GM23338 (cell line): ENCODE data around the gene NDC80. TPM values are rescaled to one million over a fixed set of nuclear protein-coding genes. Genes with fewer than 3 reads are reported as not detected.

Experiments
- ATAC-seq: fragments of 200-7000 bp; cut with Tn5 transposase; 3 replicates; pipeline ENCODE4 v1.9.1; 2020
- DNase-seq: peaks from one replicate; pipeline ENCODE4 v3.0.0-alpha.2; 2015; ENCODE audit warnings: low spot score
- H2AFZ ChIP-seq: fragments of 200-600 bp; sonication (generic); 2 replicates; pipeline ENCODE4 v1.8.0; 2016; ENCODE audit warnings: antibody characterized with exemption, mild to moderate bottlenecking, moderate library complexity
- H3F3A ChIP-seq: fragments of 200-600 bp; sonication (generic); replicated peaks from 2 replicates; pipeline ENCODE4 v1.8.0; 2017; ENCODE audit warnings: antibody characterized with exemption, mixed run types, low read depth
- H3K27ac ChIP-seq: fragments of 200-600 bp; sonication (generic); 2 replicates; pipeline ENCODE4 v1.6.1; 2016; ENCODE audit warnings: low read depth
- H3K27me3 ChIP-seq: fragments of 200-600 bp; sonication (generic); 2 replicates; pipeline ENCODE4 v1.8.0; 2016; ENCODE audit warnings: mild to moderate bottlenecking, mixed run types, moderate library complexity; ENCODE audit not compliant: insufficient read depth
- H3K36me3 ChIP-seq: fragments of 200-600 bp; sonication (generic); 2 replicates; pipeline ENCODE4 v1.8.0; 2016; ENCODE audit warnings: mild to moderate bottlenecking; ENCODE audit not compliant: insufficient read depth
- H3K4me1 ChIP-seq: fragments of 200-600 bp; sonication (generic); 2 replicates; pipeline ENCODE4 v1.8.0; 2016; ENCODE audit warnings: mild to moderate bottlenecking, moderate library complexity; ENCODE audit not compliant: insufficient read depth
- H3K4me2 ChIP-seq: fragments of 200-600 bp; sonication (generic); 2 replicates; pipeline ENCODE4 v1.7.1; 2017; ENCODE audit warnings: mixed run types
- H3K4me3 ChIP-seq: fragments of 200-600 bp; sonication (generic); 2 replicates; pipeline ENCODE4 v1.6.1; 2016; ENCODE audit warnings: mixed run types
- H3K79me2 ChIP-seq: fragments of 200-600 bp; sonication (generic); replicated peaks from 2 replicates; pipeline ENCODE4 v1.8.0; 2017; ENCODE audit warnings: mild to moderate bottlenecking; ENCODE audit not compliant: insufficient read depth
- H3K9me2 ChIP-seq: fragments of 200-600 bp; sonication (generic); 2 replicates; pipeline ENCODE4 v1.8.0; 2017; ENCODE audit not compliant: insufficient read depth
- H4K20me1 ChIP-seq: fragments of 200-600 bp; sonication (generic); replicated peaks from 2 replicates; pipeline ENCODE4 v1.8.0; 2017; ENCODE audit warnings: mild to moderate bottlenecking; ENCODE audit not compliant: insufficient read depth
- H3K27ac Mint-ChIP-seq: 2 replicates; pipeline ENCODE4 v1.8.0; 2020; ENCODE audit warnings: inconsistent platforms, mild to moderate bottlenecking, moderate library complexity, mixed read lengths
- H3K27me3 Mint-ChIP-seq: 3 replicates; pipeline ENCODE4 v1.8.0; 2022; ENCODE audit warnings: low read depth, mild to moderate bottlenecking, moderate library complexity, mixed read lengths, inconsistent platforms; ENCODE audit not compliant: insufficient read depth, poor library complexity
- H3K36me3 Mint-ChIP-seq: 3 replicates; pipeline ENCODE4 v1.8.0; 2021; ENCODE audit warnings: low read depth, mild to moderate bottlenecking, inconsistent platforms, moderate library complexity, mixed read lengths
- H3K4me1 Mint-ChIP-seq: 3 replicates; pipeline ENCODE4 v1.8.0; 2020; ENCODE audit warnings: mild to moderate bottlenecking, inconsistent platforms, mixed read lengths
- H3K4me3 Mint-ChIP-seq: 3 replicates; pipeline ENCODE4 v1.8.0; 2021; ENCODE audit warnings: moderate library complexity, mild to moderate bottlenecking, inconsistent platforms, mixed read lengths
- H3K9me3 Mint-ChIP-seq: 3 replicates; pipeline ENCODE4 v1.8.0; 2020; ENCODE audit warnings: moderate library complexity, mild to moderate bottlenecking, inconsistent platforms, mixed read lengths
- CREB1 ChIP-seq: fragments of 250-450 bp; sonication (Bioruptor Pico); IDR thresholded peaks from 2 replicates; pipeline ENCODE4 v1.5.0; 2020; ENCODE audit warnings: low read depth, mild to moderate bottlenecking, moderate library complexity
- EZH2 ChIP-seq: fragments of 200-600 bp; sonication (generic); IDR thresholded peaks from one replicate; pipeline ENCODE4 v1.8.0; 2017; ENCODE audit warnings: antibody characterized with exemption, mild to moderate bottlenecking, low read depth; ENCODE audit not compliant: unreplicated experiment
- EZH2phosphoT487 ChIP-seq: fragments of 200-600 bp; sonication (generic); IDR thresholded peaks from one replicate; pipeline ENCODE4 v1.8.1; 2018; ENCODE audit warnings: antibody characterized with exemption; ENCODE audit not compliant: unreplicated experiment
- JUNB ChIP-seq: IDR thresholded peaks from one replicate; pipeline ENCODE4 v1.6.1; 2016; ENCODE audit warnings: antibody characterized with exemption; ENCODE audit not compliant: unreplicated experiment
- NANOG ChIP-seq: IDR thresholded peaks from 2 replicates; pipeline ENCODE4 v1.6.1; 2016; ENCODE audit warnings: antibody characterized with exemption, borderline replicate concordance
- POLR2AphosphoS5 ChIP-seq: IDR thresholded peaks from 2 replicates; pipeline ENCODE4 v1.6.1; 2016; ENCODE audit warnings: antibody characterized with exemption, low read depth
- STAT1 ChIP-seq: IDR thresholded peaks from one replicate; pipeline ENCODE4 v1.6.1; 2016; ENCODE audit warnings: antibody characterized with exemption; ENCODE audit not compliant: unreplicated experiment
- ZNF114 ChIP-seq: fragments of 250-450 bp; sonication (Bioruptor Pico); IDR thresholded peaks from 2 replicates; pipeline ENCODE4 v1.5.0; 2020; ENCODE audit warnings: mild to moderate bottlenecking, moderate library complexity
- ZNF331 ChIP-seq: fragments of 250-450 bp; sonication (Bioruptor Pico); IDR thresholded peaks from 2 replicates; pipeline ENCODE4 v1.5.0; 2020; ENCODE audit warnings: low read depth, mild to moderate bottlenecking, moderate library complexity
- polyA plus RNA-seq: library from polyadenylated mRNA; unstranded; fragments of >200 nt; fragmentation: Nextera tagmentation; extraction: Ambion mirVana; gene quantifications from 2 replicates; pipeline ENCODE4 v1.2.1, GENCODE V29; 2016
- total RNA-seq: library from RNA; depleted of rRNA; stranded (reverse); fragments of >200 nt; shearing (Covaris generic); gene quantifications from 2 replicates; pipeline ENCODE4 v1.2.3, GENCODE V29; 2014
- TF ChIP-seq, protein P1 (sequence below): IDR thresholded peaks from one replicate; pipeline ENCODE4 v1.6.1; 2018; ENCODE audit warnings: antibody characterized with exemption; ENCODE audit not compliant: unreplicated experiment
- TF ChIP-seq, protein P2 (sequence below): fragments of 250-450 bp; sonication (Bioruptor Pico); IDR thresholded peaks from 2 replicates; pipeline ENCODE4 v1.5.0; 2020; ENCODE audit warnings: mild to moderate bottlenecking, moderate library complexity
- TF ChIP-seq, protein P3 (sequence below): IDR thresholded peaks from 2 replicates; pipeline ENCODE4 v1.6.1; 2016; ENCODE audit warnings: antibody characterized with exemption
- TF ChIP-seq, protein P4 (sequence below), 2 experiments: fragments of 200-600 bp in 1 of 2; sonication (generic) in 1 of 2; conservative IDR thresholded peaks; 2 replicates each; pipeline versions ENCODE4 v1.5.1 to v1.6.1; 2016 to 2017; ENCODE audit warnings: antibody characterized with exemption in 2 of 2, low read depth in 2 of 2, mild to moderate bottlenecking in 2 of 2, moderate library complexity in 1 of 2

The NDC80 gene
- total and polyA plus RNA-seq, 2 experiments from 2014 or later, result 36.6 to 58.4 TPM

DNA sequence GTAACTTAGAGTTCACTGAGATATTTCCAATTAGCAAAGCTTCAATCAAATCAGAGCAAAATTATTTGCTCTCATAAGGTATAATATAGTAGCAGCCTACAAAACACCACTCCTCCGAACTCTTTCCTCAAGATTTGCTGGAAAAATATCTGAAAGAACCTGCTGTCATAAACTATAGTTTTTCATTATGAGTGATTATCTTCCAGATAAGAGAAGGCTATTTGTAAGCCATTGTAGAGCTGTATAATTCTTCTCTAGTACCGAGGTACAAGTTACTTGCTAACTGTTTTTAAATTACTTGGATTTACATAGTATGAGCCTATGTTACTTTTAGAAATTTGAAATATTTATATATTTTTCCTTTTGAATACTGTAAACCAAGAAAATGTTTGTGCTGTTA, 2.1 kb downstream of the NDC80 start:
- peaks cover 41% of the 10 kb centered on the region for H3K36me3 Mint-ChIP-seq
- ATAC-seq (no peak), DNase-seq (no peak)
- H3K27me3 ChIP-seq, result no peaks in the 10 kb centered on the region
- H3K4me3 Mint-ChIP-seq, result peak overlapping the region; percentile 99
- no peaks in the 10 kb centered on the region for H3K9me2 ChIP-seq
- no peaks in the 10 kb centered on the region for H3F3A ChIP-seq
- TF ChIP-seq EZH2, result no peak
- TF ChIP-seq POLR2AphosphoS5, result no peak
- TF ChIP-seq, protein P1, sequence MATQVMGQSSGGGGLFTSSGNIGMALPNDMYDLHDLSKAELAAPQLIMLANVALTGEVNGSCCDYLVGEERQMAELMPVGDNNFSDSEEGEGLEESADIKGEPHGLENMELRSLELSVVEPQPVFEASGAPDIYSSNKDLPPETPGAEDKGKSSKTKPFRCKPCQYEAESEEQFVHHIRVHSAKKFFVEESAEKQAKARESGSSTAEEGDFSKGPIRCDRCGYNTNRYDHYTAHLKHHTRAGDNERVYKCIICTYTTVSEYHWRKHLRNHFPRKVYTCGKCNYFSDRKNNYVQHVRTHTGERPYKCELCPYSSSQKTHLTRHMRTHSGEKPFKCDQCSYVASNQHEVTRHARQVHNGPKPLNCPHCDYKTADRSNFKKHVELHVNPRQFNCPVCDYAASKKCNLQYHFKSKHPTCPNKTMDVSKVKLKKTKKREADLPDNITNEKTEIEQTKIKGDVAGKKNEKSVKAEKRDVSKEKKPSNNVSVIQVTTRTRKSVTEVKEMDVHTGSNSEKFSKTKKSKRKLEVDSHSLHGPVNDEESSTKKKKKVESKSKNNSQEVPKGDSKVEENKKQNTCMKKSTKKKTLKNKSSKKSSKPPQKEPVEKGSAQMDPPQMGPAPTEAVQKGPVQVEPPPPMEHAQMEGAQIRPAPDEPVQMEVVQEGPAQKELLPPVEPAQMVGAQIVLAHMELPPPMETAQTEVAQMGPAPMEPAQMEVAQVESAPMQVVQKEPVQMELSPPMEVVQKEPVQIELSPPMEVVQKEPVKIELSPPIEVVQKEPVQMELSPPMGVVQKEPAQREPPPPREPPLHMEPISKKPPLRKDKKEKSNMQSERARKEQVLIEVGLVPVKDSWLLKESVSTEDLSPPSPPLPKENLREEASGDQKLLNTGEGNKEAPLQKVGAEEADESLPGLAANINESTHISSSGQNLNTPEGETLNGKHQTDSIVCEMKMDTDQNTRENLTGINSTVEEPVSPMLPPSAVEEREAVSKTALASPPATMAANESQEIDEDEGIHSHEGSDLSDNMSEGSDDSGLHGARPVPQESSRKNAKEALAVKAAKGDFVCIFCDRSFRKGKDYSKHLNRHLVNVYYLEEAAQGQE, result no peak
- TF ChIP-seq EZH2phosphoT487, result no peak
- TF ChIP-seq NANOG, result no peak
- TF ChIP-seq, protein P2, sequence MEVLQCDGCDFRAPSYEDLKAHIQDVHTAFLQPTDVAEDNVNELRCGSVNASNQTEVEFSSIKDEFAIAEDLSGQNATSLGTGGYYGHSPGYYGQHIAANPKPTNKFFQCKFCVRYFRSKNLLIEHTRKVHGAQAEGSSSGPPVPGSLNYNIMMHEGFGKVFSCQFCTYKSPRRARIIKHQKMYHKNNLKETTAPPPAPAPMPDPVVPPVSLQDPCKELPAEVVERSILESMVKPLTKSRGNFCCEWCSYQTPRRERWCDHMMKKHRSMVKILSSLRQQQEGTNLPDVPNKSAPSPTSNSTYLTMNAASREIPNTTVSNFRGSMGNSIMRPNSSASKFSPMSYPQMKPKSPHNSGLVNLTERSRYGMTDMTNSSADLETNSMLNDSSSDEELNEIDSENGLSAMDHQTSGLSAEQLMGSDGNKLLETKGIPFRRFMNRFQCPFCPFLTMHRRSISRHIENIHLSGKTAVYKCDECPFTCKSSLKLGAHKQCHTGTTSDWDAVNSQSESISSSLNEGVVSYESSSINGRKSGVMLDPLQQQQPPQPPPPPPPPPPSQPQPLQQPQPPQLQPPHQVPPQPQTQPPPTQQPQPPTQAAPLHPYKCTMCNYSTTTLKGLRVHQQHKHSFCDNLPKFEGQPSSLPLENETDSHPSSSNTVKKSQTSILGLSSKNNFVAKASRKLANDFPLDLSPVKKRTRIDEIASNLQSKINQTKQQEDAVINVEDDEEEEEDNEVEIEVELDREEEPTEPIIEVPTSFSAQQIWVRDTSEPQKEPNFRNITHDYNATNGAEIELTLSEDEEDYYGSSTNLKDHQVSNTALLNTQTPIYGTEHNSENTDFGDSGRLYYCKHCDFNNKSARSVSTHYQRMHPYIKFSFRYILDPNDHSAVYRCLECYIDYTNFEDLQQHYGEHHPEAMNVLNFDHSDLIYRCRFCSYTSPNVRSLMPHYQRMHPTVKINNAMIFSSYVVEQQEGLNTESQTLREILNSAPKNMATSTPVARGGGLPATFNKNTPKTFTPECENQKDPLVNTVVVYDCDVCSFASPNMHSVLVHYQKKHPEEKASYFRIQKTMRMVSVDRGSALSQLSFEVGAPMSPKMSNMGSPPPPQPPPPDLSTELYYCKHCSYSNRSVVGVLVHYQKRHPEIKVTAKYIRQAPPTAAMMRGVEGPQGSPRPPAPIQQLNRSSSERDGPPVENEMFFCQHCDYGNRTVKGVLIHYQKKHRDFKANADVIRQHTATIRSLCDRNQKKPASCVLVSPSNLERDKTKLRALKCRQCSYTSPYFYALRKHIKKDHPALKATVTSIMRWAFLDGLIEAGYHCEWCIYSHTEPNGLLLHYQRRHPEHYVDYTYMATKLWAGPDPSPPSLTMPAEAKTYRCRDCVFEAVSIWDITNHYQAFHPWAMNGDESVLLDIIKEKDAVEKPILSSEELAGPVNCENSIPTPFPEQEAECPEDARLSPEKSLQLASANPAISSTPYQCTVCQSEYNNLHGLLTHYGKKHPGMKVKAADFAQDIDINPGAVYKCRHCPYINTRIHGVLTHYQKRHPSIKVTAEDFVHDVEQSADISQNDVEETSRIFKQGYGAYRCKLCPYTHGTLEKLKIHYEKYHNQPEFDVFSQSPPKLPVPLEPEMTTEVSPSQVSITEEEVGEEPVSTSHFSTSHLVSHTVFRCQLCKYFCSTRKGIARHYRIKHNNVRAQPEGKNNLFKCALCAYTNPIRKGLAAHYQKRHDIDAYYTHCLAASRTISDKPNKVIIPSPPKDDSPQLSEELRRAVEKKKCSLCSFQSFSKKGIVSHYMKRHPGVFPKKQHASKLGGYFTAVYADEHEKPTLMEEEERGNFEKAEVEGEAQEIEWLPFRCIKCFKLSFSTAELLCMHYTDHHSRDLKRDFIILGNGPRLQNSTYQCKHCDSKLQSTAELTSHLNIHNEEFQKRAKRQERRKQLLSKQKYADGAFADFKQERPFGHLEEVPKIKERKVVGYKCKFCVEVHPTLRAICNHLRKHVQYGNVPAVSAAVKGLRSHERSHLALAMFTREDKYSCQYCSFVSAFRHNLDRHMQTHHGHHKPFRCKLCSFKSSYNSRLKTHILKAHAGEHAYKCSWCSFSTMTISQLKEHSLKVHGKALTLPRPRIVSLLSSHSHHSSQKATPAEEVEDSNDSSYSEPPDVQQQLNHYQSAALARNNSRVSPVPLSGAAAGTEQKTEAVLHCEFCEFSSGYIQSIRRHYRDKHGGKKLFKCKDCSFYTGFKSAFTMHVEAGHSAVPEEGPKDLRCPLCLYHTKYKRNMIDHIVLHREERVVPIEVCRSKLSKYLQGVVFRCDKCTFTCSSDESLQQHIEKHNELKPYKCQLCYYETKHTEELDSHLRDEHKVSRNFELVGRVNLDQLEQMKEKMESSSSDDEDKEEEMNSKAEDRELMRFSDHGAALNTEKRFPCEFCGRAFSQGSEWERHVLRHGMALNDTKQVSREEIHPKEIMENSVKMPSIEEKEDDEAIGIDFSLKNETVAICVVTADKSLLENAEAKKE (CRISPR knock-in tag), result no peak
- no peak for TF ChIP-seq STAT1
- TF ChIP-seq ZNF114 (CRISPR knock-in tag), result no peak
- TF ChIP-seq JUNB, result no peak
- no peak for TF ChIP-seq ZNF331 (CRISPR knock-in tag)
- TF ChIP-seq, protein P3, sequence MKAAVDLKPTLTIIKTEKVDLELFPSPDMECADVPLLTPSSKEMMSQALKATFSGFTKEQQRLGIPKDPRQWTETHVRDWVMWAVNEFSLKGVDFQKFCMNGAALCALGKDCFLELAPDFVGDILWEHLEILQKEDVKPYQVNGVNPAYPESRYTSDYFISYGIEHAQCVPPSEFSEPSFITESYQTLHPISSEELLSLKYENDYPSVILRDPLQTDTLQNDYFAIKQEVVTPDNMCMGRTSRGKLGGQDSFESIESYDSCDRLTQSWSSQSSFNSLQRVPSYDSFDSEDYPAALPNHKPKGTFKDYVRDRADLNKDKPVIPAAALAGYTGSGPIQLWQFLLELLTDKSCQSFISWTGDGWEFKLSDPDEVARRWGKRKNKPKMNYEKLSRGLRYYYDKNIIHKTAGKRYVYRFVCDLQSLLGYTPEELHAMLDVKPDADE, result no peak
- no peak for TF ChIP-seq CREB1 (CRISPR knock-in tag)
- TF ChIP-seq, protein P4, sequence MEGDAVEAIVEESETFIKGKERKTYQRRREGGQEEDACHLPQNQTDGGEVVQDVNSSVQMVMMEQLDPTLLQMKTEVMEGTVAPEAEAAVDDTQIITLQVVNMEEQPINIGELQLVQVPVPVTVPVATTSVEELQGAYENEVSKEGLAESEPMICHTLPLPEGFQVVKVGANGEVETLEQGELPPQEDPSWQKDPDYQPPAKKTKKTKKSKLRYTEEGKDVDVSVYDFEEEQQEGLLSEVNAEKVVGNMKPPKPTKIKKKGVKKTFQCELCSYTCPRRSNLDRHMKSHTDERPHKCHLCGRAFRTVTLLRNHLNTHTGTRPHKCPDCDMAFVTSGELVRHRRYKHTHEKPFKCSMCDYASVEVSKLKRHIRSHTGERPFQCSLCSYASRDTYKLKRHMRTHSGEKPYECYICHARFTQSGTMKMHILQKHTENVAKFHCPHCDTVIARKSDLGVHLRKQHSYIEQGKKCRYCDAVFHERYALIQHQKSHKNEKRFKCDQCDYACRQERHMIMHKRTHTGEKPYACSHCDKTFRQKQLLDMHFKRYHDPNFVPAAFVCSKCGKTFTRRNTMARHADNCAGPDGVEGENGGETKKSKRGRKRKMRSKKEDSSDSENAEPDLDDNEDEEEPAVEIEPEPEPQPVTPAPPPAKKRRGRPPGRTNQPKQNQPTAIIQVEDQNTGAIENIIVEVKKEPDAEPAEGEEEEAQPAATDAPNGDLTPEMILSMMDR (conservative IDR thresholded peaks at IDR 0.05; ENCODE audit: low read depth in 2 of 2), result no peak
- H2AFZ ChIP-seq, result no peak overlapping the region
- H3K27me3 Mint-ChIP-seq, result peaks cover 13% of the 10 kb centered on the region
- H3K4me2 ChIP-seq, result peak overlapping the region; percentile 96
- peaks cover 57% of the 10 kb centered on the region for H3K79me2 ChIP-seq
- H3K4me1 Mint-ChIP-seq, result peaks cover 17% of the 10 kb centered on the region
- no peak overlapping the region for H3K27ac Mint-ChIP-seq
- H3K27ac ChIP-seq, result no peak overlapping the region
- H3K4me3 ChIP-seq, result peak overlapping the region; percentile 77
- 0 out of 2 replicates have a peak, but pooled peaks cover 6% of the 10 kb centered on the region for H4K20me1 ChIP-seq
- peaks cover 12% of the 10 kb centered on the region for H3K4me1 ChIP-seq
- H3K9me3 Mint-ChIP-seq, result no peaks in the 10 kb centered on the region
- peaks cover 27% of the 10 kb centered on the region for H3K36me3 ChIP-seq
